HepG2 (cell line): Measurements from ENCODE around the gene SFTA2. TPM values are rescaled to one million over a fixed set of nuclear protein-coding genes. Genes with fewer than 3 reads are reported as not detected.
A peak's percentile ranks its signal among the peaks of the same experiment; 100 is the strongest.

Experiments used
- CBFB ChIP-seq: sonication (generic); formaldehyde crosslinking; IDR thresholded peaks from 2 replicates; pipeline ENCODE4 v1.4.0; 2020; ENCODE audit warnings: missing genetic modification reagents
- FOXO1 ChIP-seq: sonication (generic); formaldehyde crosslinking; IDR thresholded peaks from 2 replicates; pipeline ENCODE4 v1.4.0; 2020; ENCODE audit warnings: missing genetic modification reagents
- HHEX ChIP-seq: IDR thresholded peaks from 2 replicates; pipeline ENCODE4 v1.6.1; 2016; ENCODE audit warnings: control low read depth
- NFATC3 ChIP-seq: sonication (generic); formaldehyde crosslinking; IDR thresholded peaks from 2 replicates; pipeline ENCODE4 v1.5.1; 2020; ENCODE audit warnings: mild to moderate bottlenecking, missing genetic modification reagents
- SOX5 ChIP-seq: IDR thresholded peaks from 2 replicates; pipeline ENCODE4 v1.6.1; 2016; ENCODE audit warnings: borderline replicate concordance
- SRSF4 ChIP-seq: fragments of 200-400 bp; formaldehyde crosslinking; IDR thresholded peaks from one replicate; pipeline ENCODE4 v1.6.1; 2018; ENCODE audit warnings: mild to moderate bottlenecking, low read depth, low read length, moderate library complexity; ENCODE audit not compliant: poor library complexity, severe bottlenecking
- TBP ChIP-seq: sonication (generic); formaldehyde crosslinking; IDR thresholded peaks from 2 replicates; pipeline ENCODE4 v1.5.0; 2020; ENCODE audit warnings: missing genetic modification reagents
- TIGD3 ChIP-seq: sonication (generic); formaldehyde crosslinking; IDR thresholded peaks from 2 replicates; pipeline ENCODE4 v1.5.1; 2020; ENCODE audit warnings: mild to moderate bottlenecking, missing genetic modification reagents, borderline replicate concordance
- ZBTB46 ChIP-seq: sonication (generic); formaldehyde crosslinking; IDR thresholded peaks from 2 replicates; pipeline ENCODE4 v1.4.0; 2020; ENCODE audit warnings: mild to moderate bottlenecking, missing genetic modification reagents, borderline replicate concordance
- ZFP41 ChIP-seq: sonication (generic); formaldehyde crosslinking; IDR thresholded peaks from 2 replicates; pipeline ENCODE4 v1.4.0; 2020; ENCODE audit warnings: mild to moderate bottlenecking, missing genetic modification reagents, borderline replicate concordance
- ZNF136 ChIP-seq: sonication (generic); formaldehyde crosslinking; IDR thresholded peaks from 2 replicates; pipeline ENCODE4 v1.8.1; 2022; ENCODE audit warnings: low read depth, mild to moderate bottlenecking, moderate library complexity, missing genetic modification reagents
- ZNF225 ChIP-seq: sonication (generic); formaldehyde crosslinking; IDR thresholded peaks from 2 replicates; pipeline ENCODE4 v1.4.0; 2020; ENCODE audit warnings: mild to moderate bottlenecking, missing genetic modification reagents
- ZNF329 ChIP-seq: sonication (generic); formaldehyde crosslinking; IDR thresholded peaks from 2 replicates; pipeline ENCODE4 v1.9.0; 2021; ENCODE audit warnings: low read depth, mild to moderate bottlenecking, missing genetic modification reagents
- ZNF460 ChIP-seq: sonication (generic); formaldehyde crosslinking; IDR thresholded peaks from 2 replicates; pipeline ENCODE4 v1.5.1; 2020; ENCODE audit warnings: missing genetic modification reagents, mild to moderate bottlenecking, borderline replicate concordance
- ZNF501 ChIP-seq: sonication (generic); formaldehyde crosslinking; IDR thresholded peaks from 2 replicates; pipeline ENCODE4 v1.5.1; 2020; ENCODE audit warnings: mild to moderate bottlenecking, moderate library complexity, missing genetic modification reagents
- ZNF703 ChIP-seq: sonication (generic); formaldehyde crosslinking; IDR thresholded peaks from 2 replicates; pipeline ENCODE4 v1.5.1; 2020; ENCODE audit warnings: missing genetic modification reagents, mild to moderate bottlenecking, moderate library complexity, borderline replicate concordance
- ZNF772 ChIP-seq: sonication (generic); formaldehyde crosslinking; IDR thresholded peaks from 2 replicates; pipeline ENCODE4 v1.5.0; 2020; ENCODE audit warnings: mild to moderate bottlenecking, missing genetic modification reagents
- polyA plus RNA-seq, 8 experiments: library from polyadenylated mRNA; depleted of rRNA in 3 of 8; stranded (reverse) in 7 of 8; unstranded in 1 of 8; fragments of >200 nt; fragmentation: Illumina TruSeq in 4 of 8; extraction: Trizol in 4 of 8; gene quantifications; 2 replicates each; pipeline versions ENCODE4 v1.2.1 to v1.2.3, GENCODE V29; 2011 to 2016; ENCODE audit warnings: low read depth in 4 of 8, missing spikeins in 1 of 8, mixed read lengths in 1 of 8; ENCODE audit not compliant: insufficient read depth in 1 of 8
- total RNA-seq, 5 experiments: library from RNA; depleted of rRNA; stranded (reverse); fragments of >200 nt; fragmentation: Illumina TruSeq; extraction: Trizol; gene quantifications; 2 replicates each; pipeline ENCODE4 v1.2.3, GENCODE V29; 2016; ENCODE audit warnings: low read depth in 1 of 5
- TF ChIP-seq, protein P1 (sequence below): sonication (generic); formaldehyde crosslinking; IDR thresholded peaks from 2 replicates; pipeline ENCODE4 v1.4.0; 2020; ENCODE audit warnings: low read depth, missing genetic modification reagents
- TF ChIP-seq, protein P2 (sequence below): sonication (generic); formaldehyde crosslinking; IDR thresholded peaks from 2 replicates; pipeline ENCODE4 v1.8.1; 2022; ENCODE audit warnings: mild to moderate bottlenecking, missing genetic modification reagents

SFTA2 gene
- total and polyA plus RNA-seq, 2 of the 13 experiments (the other 11 are each of a cell fraction or from before 2014, with no cell fraction given) = not detected

DNA sequence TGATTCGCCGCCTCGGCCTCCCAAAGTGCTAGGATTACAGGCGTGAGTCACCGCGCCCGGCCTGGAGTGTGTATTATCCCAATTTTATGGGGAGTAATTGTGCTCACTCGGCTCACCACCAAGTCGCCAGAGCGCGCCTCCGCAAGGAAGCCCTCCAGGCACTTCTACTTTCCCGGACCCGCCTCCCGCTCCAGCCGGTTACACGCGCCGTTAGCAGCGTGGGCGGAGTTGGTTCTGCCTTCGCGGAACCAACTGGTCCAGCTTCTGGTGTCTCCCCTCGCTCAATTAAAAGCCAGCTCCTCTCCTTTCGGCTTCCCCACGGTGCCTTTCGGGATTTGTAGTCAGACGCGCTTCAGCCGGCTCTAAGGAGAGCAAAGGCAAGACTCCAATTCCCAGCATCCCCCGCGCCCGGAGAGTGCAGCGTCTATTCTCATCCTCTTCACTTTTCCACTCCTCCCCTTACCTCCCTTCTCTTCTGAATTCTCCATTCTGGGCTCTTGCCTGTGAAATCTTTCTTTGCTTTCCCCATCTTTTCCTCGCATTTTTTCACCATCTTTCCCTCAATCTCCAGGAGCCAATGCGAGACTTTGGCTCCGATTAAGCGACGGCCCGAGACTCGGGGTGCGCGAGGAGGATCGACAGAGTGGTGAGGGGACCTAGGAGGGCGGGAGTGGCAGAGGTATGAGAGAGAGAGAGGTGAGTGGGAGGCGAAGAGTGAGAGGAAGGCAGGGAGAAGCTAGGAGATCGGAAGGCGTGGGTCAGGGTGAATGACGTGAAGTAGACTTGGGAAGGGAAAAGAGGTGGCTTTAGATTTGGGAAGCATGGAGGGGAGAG is 24.0 kb downstream of the SFTA2 start, which contains the start of gene GTF2H4 (continued):
- TF ChIP-seq, protein P1, sequence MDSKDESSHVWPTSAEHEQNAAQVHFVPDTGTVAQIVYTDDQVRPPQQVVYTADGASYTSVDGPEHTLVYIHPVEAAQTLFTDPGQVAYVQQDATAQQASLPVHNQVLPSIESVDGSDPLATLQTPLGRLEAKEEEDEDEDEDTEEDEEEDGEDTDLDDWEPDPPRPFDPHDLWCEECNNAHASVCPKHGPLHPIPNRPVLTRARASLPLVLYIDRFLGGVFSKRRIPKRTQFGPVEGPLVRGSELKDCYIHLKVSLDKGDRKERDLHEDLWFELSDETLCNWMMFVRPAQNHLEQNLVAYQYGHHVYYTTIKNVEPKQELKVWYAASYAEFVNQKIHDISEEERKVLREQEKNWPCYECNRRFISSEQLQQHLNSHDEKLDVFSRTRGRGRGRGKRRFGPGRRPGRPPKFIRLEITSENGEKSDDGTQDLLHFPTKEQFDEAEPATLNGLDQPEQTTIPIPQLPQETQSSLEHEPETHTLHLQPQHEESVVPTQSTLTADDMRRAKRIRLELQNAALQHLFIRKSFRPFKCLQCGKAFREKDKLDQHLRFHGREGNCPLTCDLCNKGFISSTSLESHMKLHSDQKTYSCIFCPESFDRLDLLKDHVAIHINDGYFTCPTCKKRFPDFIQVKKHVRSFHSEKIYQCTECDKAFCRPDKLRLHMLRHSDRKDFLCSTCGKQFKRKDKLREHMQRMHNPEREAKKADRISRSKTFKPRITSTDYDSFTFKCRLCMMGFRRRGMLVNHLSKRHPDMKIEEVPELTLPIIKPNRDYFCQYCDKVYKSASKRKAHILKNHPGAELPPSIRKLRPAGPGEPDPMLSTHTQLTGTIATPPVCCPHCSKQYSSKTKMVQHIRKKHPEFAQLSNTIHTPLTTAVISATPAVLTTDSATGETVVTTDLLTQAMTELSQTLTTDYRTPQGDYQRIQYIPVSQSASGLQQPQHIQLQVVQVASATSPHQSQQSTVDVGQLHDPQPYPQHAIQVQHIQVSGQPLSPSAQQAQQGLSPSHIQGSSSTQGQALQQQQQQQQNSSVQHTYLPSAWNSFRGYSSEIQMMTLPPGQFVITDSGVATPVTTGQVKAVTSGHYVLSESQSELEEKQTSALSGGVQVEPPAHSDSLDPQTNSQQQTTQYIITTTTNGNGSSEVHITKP (CRISPR knock-in tag) = peak; percentile 84
- peak; percentile 73; the same call in 1 of the 2 replicates for TF ChIP-seq ZNF460
- TF ChIP-seq, protein P2, sequence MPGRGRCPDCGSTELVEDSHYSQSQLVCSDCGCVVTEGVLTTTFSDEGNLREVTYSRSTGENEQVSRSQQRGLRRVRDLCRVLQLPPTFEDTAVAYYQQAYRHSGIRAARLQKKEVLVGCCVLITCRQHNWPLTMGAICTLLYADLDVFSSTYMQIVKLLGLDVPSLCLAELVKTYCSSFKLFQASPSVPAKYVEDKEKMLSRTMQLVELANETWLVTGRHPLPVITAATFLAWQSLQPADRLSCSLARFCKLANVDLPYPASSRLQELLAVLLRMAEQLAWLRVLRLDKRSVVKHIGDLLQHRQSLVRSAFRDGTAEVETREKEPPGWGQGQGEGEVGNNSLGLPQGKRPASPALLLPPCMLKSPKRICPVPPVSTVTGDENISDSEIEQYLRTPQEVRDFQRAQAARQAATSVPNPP = peak; percentile 84; the same call in 1 of the 2 replicates
- peak; percentile 87; the same call in 1 of the 2 replicates for TF ChIP-seq TBP (CRISPR knock-in tag)
- TF ChIP-seq HHEX = 0 out of 2 replicates have a peak, but pooled peaks have one; percentile 45
- peak; percentile 61; the same call in 1 of the 2 replicates for TF ChIP-seq FOXO1 (CRISPR knock-in tag)
- peak; percentile 79; the same call in 1 of the 2 replicates for TF ChIP-seq TIGD3 (CRISPR knock-in tag)
- no peak for TF ChIP-seq ZNF703 (CRISPR knock-in tag)
- peak; percentile 74; the same call in 1 of the 2 replicates for TF ChIP-seq ZNF225 (CRISPR knock-in tag)
- TF ChIP-seq SOX5 (CRISPR knock-in tag) = peak; percentile 43; the same call in 1 of the 2 replicates
- peak; percentile 77; the same call in 1 of the 2 replicates for TF ChIP-seq ZNF329 (CRISPR knock-in tag)
- 0 out of 2 replicates have a peak, but pooled peaks have one; percentile 7 for TF ChIP-seq ZNF772 (CRISPR knock-in tag)
- peak; percentile 98 for TF ChIP-seq ZNF501
- TF ChIP-seq ZBTB46 (CRISPR knock-in tag) = no peak
- 0 out of 2 replicates have a peak, but pooled peaks have one; percentile 26 for TF ChIP-seq ZNF136 (CRISPR knock-in tag)
- peak; percentile 80; the same call in 1 of the 2 replicates for TF ChIP-seq CBFB (CRISPR knock-in tag)
- TF ChIP-seq SRSF4 = no peak
- peak; percentile 23; the same call in 1 of the 2 replicates for TF ChIP-seq NFATC3 (CRISPR knock-in tag)
- TF ChIP-seq ZFP41 = no peak
